Medulla oblongata (tissue), 1 donor: ENCODE data around the gene ZBTB43.
A peak's percentile ranks its signal among the peaks of the same experiment; 100 is the strongest.
"Not testable (repeated sequence)": the region's sequence is repeated elsewhere in the genome, so short reads cannot be mapped to it uniquely, and the experiment has no call there.

Experiments
- DNase-seq: peaks from one replicate; pipeline ENCODE4 v3.0.0-alpha.2; 2015; ENCODE audit errors: extremely low spot score

ZBTB43 gene

GRCh38 chr9:126791406-126792230 is 13.2 kb upstream of the ZBTB43 start:
- DNase-seq, result no peak

- no peak for DNase-seq
Observed at GRCh38 chr9:126793686-126794417, 11.0 kb upstream of the ZBTB43 start.

GRCh38 chr9:126794441-126794840 is 10.4 kb upstream of the ZBTB43 start:
- DNase-seq, result no peak

GRCh38 chr9:126796758-126797157 is 8.1 kb upstream of the ZBTB43 start:
- DNase-seq, result no peak

GRCh38 chr9:126797903-126798302 is 6.9 kb upstream of the ZBTB43 start:
- no peak for DNase-seq

GRCh38 chr9:126799034-126799433 is 5.8 kb upstream of the ZBTB43 start:
- no peak for DNase-seq

- no peak for DNase-seq
Observed at GRCh38 chr9:126802318-126803059, 2.4 kb upstream of the ZBTB43 start.

GRCh38 chr9:126804198-126804695 is 593 bp upstream of the ZBTB43 start:
- no peak for DNase-seq

- no peak for DNase-seq
Observed at GRCh38 chr9:126805554-126806262, 868 bp downstream of the ZBTB43 start.

- no peak for DNase-seq
Observed at GRCh38 chr9:126806336-126806735, 1.5 kb downstream of the ZBTB43 start.

GRCh38 chr9:126809068-126809467 is 4.2 kb downstream of the ZBTB43 start:
- no peak for DNase-seq

- not testable (repeated sequence) for DNase-seq
Observed at GRCh38 chr9:126810221-126810620, 5.4 kb downstream of the ZBTB43 start.

- no peak for DNase-seq
Observed at GRCh38 chr9:126813072-126813471, 8.2 kb downstream of the ZBTB43 start.

- DNase-seq, result no peak
Observed at GRCh38 chr9:126814091-126814490, 9.3 kb downstream of the ZBTB43 start.

- not testable (repeated sequence) for DNase-seq
Observed at GRCh38 chr9:126817615-126818014, 12.8 kb downstream of the ZBTB43 start.

GRCh38 chr9:126818482-126818881 is 13.6 kb downstream of the ZBTB43 start:
- no peak for DNase-seq

GRCh38 chr9:126819482-126819881 is 14.6 kb downstream of the ZBTB43 start:
- no peak for DNase-seq

GRCh38 chr9:126822278-126822677 is 17.4 kb downstream of the ZBTB43 start:
- DNase-seq, result peak; percentile 83

- no peak for DNase-seq
Observed at GRCh38 chr9:126822873-126823272, 18.0 kb downstream of the ZBTB43 start.

GRCh38 chr9:126824052-126824451 is 19.2 kb downstream of the ZBTB43 start:
- not testable (repeated sequence) for DNase-seq

- no peak for DNase-seq
Observed at GRCh38 chr9:126827227-126827626, 22.4 kb downstream of the ZBTB43 start.
